Measurements from ENCODE around the gene USF2. TPM values are rescaled to one million over a fixed set of nuclear protein-coding genes. Genes with fewer than 3 reads are reported as not detected.

Gene USF2
- total RNA-seq, 4 donors from 2014 or later, result 95.9 to 207 (median 140) TPM

DNA sequence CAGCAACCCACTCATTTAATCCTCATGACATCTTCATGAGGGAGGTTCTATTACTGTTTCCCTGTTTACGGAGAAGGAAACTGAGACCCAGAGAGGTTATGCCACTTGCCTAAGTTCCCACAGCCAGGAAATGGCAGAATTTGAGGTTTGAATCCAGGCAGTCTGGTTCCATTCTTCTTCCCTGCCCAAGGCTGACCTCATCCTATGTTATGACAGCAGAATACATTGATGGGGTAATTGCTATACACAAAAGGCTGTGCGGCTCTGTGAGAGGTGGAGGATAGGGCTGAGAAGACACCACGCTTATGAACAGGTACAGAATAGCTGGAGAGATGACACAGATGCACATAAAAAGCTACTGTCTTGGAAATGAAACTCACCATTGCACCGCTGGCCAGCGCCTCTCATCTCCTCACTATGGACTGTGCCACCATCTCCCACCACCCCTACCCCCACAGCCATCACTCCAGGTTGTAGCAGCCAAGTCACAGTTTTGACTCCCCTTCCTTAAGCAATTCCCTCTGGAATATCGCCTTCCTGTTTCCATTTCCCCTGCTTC, 34.7 kb downstream of the USF2 start:
- DNase-seq, result no peak
- 58 to 82% methylated on average over 2 to 6 of the region's 6 CpGs for WGBS, 2 donors (ENCODE audit: low coverage in 1 of 2)
- Histone ChIP-seq H3K9me3 (no peaks in the 10 kb centered on the region), H3K27ac (no peak overlapping the region), H3K27me3 (no peaks in the 10 kb centered on the region), H3K4me3 (no peak overlapping the region), H3K36me3 (no peaks in the 10 kb centered on the region), H3K4me1 (no peaks in the 10 kb centered on the region)
- intact Hi-C loops (cut with DNase I; ENCODE audit: low total_unique reads), result no loop called here
- no peak for TF ChIP-seq POLR2A (IDR thresholded peaks at IDR 0.05)
- TF ChIP-seq, protein P1, sequence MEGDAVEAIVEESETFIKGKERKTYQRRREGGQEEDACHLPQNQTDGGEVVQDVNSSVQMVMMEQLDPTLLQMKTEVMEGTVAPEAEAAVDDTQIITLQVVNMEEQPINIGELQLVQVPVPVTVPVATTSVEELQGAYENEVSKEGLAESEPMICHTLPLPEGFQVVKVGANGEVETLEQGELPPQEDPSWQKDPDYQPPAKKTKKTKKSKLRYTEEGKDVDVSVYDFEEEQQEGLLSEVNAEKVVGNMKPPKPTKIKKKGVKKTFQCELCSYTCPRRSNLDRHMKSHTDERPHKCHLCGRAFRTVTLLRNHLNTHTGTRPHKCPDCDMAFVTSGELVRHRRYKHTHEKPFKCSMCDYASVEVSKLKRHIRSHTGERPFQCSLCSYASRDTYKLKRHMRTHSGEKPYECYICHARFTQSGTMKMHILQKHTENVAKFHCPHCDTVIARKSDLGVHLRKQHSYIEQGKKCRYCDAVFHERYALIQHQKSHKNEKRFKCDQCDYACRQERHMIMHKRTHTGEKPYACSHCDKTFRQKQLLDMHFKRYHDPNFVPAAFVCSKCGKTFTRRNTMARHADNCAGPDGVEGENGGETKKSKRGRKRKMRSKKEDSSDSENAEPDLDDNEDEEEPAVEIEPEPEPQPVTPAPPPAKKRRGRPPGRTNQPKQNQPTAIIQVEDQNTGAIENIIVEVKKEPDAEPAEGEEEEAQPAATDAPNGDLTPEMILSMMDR (IDR thresholded peaks at IDR 0.05), result no peak
- TF ChIP-seq EP300 (IDR thresholded peaks at IDR 0.05; ENCODE audit: low read depth), result no peak
- TF ChIP-seq POLR2AphosphoS5 (IDR thresholded peaks at IDR 0.05), result no peak
- in situ Hi-C loops (cut with MboI; ENCODE audit: low pct_ligation_motif_present in 1 of 4, low pct_unique_long_range_greater_than_20kb in 1 of 4, low sequenced_read_pairs in 3 of 4), result no loop called here

DNA sequence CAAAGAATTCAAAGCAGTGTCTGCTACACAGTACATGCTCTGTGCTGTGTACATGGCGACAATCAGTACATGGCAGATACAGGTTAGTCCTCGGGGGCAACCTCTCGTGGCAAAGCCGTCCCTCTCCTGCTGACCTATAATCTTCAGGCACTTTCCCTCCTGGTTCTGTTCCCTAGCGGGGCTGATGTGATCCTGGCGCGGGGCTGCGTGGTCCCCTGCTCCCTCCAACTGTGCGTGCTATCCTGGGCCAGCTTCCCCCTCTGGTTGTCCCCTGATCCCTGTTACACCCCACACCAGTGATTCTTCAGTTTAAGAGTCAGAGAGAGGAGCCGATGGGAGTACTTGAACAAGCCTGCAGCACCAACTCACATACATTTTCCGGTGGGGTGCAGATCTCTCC, 35.3 kb downstream of the USF2 start:
- in situ Hi-C loops (cut with MboI; ENCODE audit: low pct_ligation_motif_present in 1 of 4, low pct_unique_long_range_greater_than_20kb in 1 of 4, low sequenced_read_pairs in 3 of 4), result no loop called here
- 85 to 100% methylated on average over 2 to 11 of the region's 11 CpGs for WGBS, 2 donors (ENCODE audit: low coverage in 1 of 2)
- intact Hi-C loops (cut with DNase I; ENCODE audit: low total_unique reads), result no loop called here
- no peak for DNase-seq
- Histone ChIP-seq H3K4me1 (no peaks in the 10 kb centered on the region), H3K4me3 (no peak overlapping the region), H3K9me3 (no peaks in the 10 kb centered on the region), H3K27me3 (no peaks in the 10 kb centered on the region), H3K36me3 (no peaks in the 10 kb centered on the region), H3K27ac (no peak overlapping the region)
- TF ChIP-seq EP300 (IDR thresholded peaks at IDR 0.05; ENCODE audit: low read depth) (no peak), POLR2AphosphoS5 (IDR thresholded peaks at IDR 0.05) (no peak), POLR2A (IDR thresholded peaks at IDR 0.05) (no peak)
- TF ChIP-seq, protein P1 (IDR thresholded peaks at IDR 0.05), result no peak

DNA sequence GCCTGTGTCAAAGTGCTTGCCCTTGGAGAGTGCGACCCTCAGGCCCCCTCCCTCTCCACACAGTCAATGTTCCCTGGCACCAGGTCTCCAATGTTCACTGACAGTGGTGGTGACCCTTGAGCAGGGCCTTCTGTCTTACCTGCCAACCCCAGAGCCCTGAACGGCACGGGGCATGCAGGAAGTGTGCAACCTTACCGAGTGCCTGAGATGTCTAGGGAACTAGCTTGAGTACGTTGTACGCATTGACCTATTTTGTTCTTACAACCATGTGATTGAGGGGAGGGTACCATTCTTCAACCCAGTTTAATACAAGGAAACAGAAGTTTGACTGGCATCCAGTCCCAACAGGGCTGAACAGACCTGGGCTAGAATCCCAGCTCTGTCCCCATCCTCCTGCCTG, 36.4 kb downstream of the USF2 start:
- Histone ChIP-seq H3K4me1 (no peaks in the 10 kb centered on the region), H3K36me3 (no peaks in the 10 kb centered on the region), H3K27me3 (no peaks in the 10 kb centered on the region), H3K4me3 (no peak overlapping the region), H3K9me3 (no peaks in the 10 kb centered on the region), H3K27ac (no peak overlapping the region)
- WGBS, 2 donors (ENCODE audit: low coverage in 1 of 2), result 90% methylated on average over 6 of the region's 6 CpGs; no CpG with 5 or more reads in 1 of the 2 donors
- intact Hi-C loops (cut with DNase I; ENCODE audit: low total_unique reads), result loop anchor here (1.0 kb wide), 1 partner anchor 24 kb away; no protein-coding TSS in a partner anchor
- in situ Hi-C loops (cut with MboI; ENCODE audit: low pct_ligation_motif_present in 1 of 4, low pct_unique_long_range_greater_than_20kb in 1 of 4, low sequenced_read_pairs in 3 of 4), result no loop called here
- no peak for TF ChIP-seq POLR2A (IDR thresholded peaks at IDR 0.05)
- TF ChIP-seq, protein P1 (IDR thresholded peaks at IDR 0.05), result no peak
- no peak for TF ChIP-seq EP300 (IDR thresholded peaks at IDR 0.05; ENCODE audit: low read depth)
- no peak for TF ChIP-seq POLR2AphosphoS5 (IDR thresholded peaks at IDR 0.05)
- DNase-seq, result no peak

DNA sequence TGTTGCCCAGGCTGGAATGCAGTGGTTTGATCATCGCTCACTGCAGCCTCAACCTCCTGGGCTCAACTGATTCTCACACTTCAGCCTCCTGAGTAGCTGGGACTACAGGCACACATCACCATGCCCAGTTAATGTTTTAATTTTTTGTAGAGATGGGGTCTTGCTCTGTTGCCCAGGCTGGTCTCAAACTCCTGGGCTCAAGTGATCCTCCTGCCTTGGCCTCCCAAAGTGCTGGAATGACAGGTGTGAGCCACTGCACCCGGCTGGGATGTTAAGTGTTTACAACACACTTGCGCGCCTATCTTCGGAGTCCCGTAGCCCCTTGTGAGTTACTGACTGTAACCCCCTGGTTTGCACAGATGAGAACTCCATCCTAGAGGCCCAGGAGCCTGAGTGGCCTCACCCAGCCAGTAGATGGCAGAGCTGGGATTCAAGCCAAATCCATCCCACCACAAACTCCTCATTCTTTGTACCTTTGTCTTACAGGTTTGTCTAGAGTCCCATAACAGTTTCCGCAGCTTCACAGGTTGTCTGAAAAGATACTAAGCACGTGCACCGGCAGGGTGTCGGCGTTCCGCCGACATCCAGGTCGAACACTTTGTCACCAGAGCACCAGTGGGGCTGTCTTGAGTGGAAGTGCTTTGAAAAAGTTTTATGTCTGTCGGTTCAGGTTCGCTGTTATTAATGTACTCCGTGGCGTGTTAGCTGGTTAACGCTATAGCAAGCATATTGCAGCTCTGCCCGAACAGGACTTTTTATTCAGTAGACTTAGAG, 37.9 kb downstream of the USF2 start:
- DNase-seq, result no peak
- H3K27ac ChIP-seq, result no peak overlapping the region
- no peaks in the 10 kb centered on the region for H3K4me1 ChIP-seq
- H3K4me3 ChIP-seq, result no peak overlapping the region
- TF ChIP-seq EP300 (IDR thresholded peaks at IDR 0.05; ENCODE audit: low read depth) (no peak), POLR2AphosphoS5 (IDR thresholded peaks at IDR 0.05) (no peak), POLR2A (IDR thresholded peaks at IDR 0.05) (no peak)
- TF ChIP-seq, protein P1 (IDR thresholded peaks at IDR 0.05), result no peak
- intact Hi-C loops (cut with DNase I; ENCODE audit: low total_unique reads), result no loop called here
- H3K9me3 ChIP-seq, result no peaks in the 10 kb centered on the region
- in situ Hi-C loops (cut with MboI; ENCODE audit: low pct_ligation_motif_present in 1 of 4, low pct_unique_long_range_greater_than_20kb in 1 of 4, low sequenced_read_pairs in 3 of 4), result no loop called here
- WGBS, 2 donors (ENCODE audit: low coverage in 1 of 2), result 85% methylated on average over 20 of the region's 20 CpGs; no CpG with 5 or more reads in 1 of the 2 donors
- H3K36me3 ChIP-seq, result no peaks in the 10 kb centered on the region
- no peaks in the 10 kb centered on the region for H3K27me3 ChIP-seq
